PC-9 (cell line): ENCODE measurements around the gene CABP7. TPM values are rescaled to one million over a fixed set of nuclear protein-coding genes. Genes with fewer than 3 reads are reported as not detected.

Experiments
- BruUV-seq: library from RNA; stranded (reverse); fragments of 400-500 nt; replicated peaks from 2 replicates; lab custom pipeline; 2021; lab: Mats Ljungman, UMichigan
- CTCF ChIA-PET: fragments of 300-600 bp; sonication (Branson Sonifier 250); formaldehyde crosslinking; loops from one replicate; lab custom pipeline; 2022; ENCODE audit warnings: antibody characterized with exemption; lab: Charles Lee
- POLR2A ChIA-PET: fragments of 300-600 bp; sonication (Branson Sonifier 250); formaldehyde crosslinking; loops from one replicate; lab custom pipeline; 2022; ENCODE audit warnings: antibody characterized with exemption; ENCODE audit not compliant: unreplicated experiment; lab: Charles Lee
- DNase-seq, 2 experiments: peaks; one replicate each; pipeline versions ENCODE4 v3.0.0 to v3.0.0-alpha.2; 2015 to 2022; ENCODE audit warnings: mixed read lengths in 1 of 2
- H2AFZ ChIP-seq: fragments of 200-600 bp; sonication (generic); 2 replicates; pipeline ENCODE4 v1.8.1; 2017; ENCODE audit warnings: antibody characterized with exemption
- H3F3A ChIP-seq: fragments of 200-600 bp; sonication (generic); 2 replicates; pipeline ENCODE4 v1.8.1; 2017; ENCODE audit warnings: antibody characterized with exemption, mild to moderate bottlenecking, low read depth; ENCODE audit not compliant: insufficient read depth
- H3K27ac ChIP-seq: fragments of 200-600 bp; sonication (generic); 2 replicates; pipeline ENCODE4 v1.6.1; 2016; ENCODE audit warnings: mixed run types
- H3K27me3 ChIP-seq: fragments of 200-600 bp; sonication (generic); 2 replicates; pipeline ENCODE4 v1.6.1; 2016; ENCODE audit warnings: low read depth, mixed run types; ENCODE audit not compliant: insufficient read depth
- H3K36me3 ChIP-seq: fragments of 200-600 bp; sonication (generic); 2 replicates; pipeline ENCODE4 v1.6.1; 2016; ENCODE audit warnings: low read depth, mixed run types
- H3K4me1 ChIP-seq: fragments of 200-600 bp; sonication (generic); replicated peaks from 2 replicates; pipeline ENCODE4 v1.6.1; 2016; ENCODE audit warnings: mixed run types; ENCODE audit not compliant: insufficient read depth
- H3K4me2 ChIP-seq: fragments of 200-600 bp; sonication (generic); 2 replicates; pipeline ENCODE4 v1.6.1; 2017; ENCODE audit warnings: mixed run types
- H3K4me3 ChIP-seq: fragments of 200-600 bp; sonication (generic); 2 replicates; pipeline ENCODE4 v1.6.1; 2016; ENCODE audit warnings: mixed run types
- H3K79me2 ChIP-seq: fragments of 200-600 bp; sonication (generic); 2 replicates; pipeline ENCODE4 v1.6.1; 2017; ENCODE audit warnings: low read depth, mixed run types
- H3K9me2 ChIP-seq: fragments of 200-600 bp; sonication (generic); 2 replicates; pipeline ENCODE4 v1.8.1; 2017; ENCODE audit warnings: mild to moderate bottlenecking; ENCODE audit not compliant: insufficient read depth
- H3K9me3 ChIP-seq: fragments of 200-600 bp; sonication (generic); 2 replicates; pipeline ENCODE4 v1.8.1; 2016; ENCODE audit warnings: low read depth; ENCODE audit not compliant: insufficient read depth
- H4K20me1 ChIP-seq: fragments of 200-600 bp; sonication (generic); 2 replicates; pipeline ENCODE4 v1.8.1; 2017; ENCODE audit not compliant: insufficient read depth
- EZH2 ChIP-seq: fragments of 200-600 bp; sonication (generic); IDR thresholded peaks from 2 replicates; pipeline ENCODE4 v1.8.0; 2017; ENCODE audit warnings: antibody characterized with exemption, low read depth
- intact Hi-C: fragments of 100-400 bp; cut with micrococcal nuclease; formaldehyde crosslinking; loops from one replicate; pipeline ENCODE4 v1.10.0; 2022; ENCODE audit not compliant: unreplicated experiment
- total RNA-seq: library from RNA; stranded (reverse); gene quantifications from 2 replicates; pipeline ENCODE4 v1.2.3, GENCODE V29; 2021
- TF ChIP-seq, protein P1 (sequence below): fragments of 200-600 bp; sonication (generic); conservative IDR thresholded peaks from 2 replicates; pipeline ENCODE4 v1.6.1; 2017; ENCODE audit warnings: mixed run types, antibody characterized with exemption, mild to moderate bottlenecking, moderate library complexity

Gene CABP7
- total RNA-seq, 1 experiment from 2014 or later: 0.11 TPM

DNA sequence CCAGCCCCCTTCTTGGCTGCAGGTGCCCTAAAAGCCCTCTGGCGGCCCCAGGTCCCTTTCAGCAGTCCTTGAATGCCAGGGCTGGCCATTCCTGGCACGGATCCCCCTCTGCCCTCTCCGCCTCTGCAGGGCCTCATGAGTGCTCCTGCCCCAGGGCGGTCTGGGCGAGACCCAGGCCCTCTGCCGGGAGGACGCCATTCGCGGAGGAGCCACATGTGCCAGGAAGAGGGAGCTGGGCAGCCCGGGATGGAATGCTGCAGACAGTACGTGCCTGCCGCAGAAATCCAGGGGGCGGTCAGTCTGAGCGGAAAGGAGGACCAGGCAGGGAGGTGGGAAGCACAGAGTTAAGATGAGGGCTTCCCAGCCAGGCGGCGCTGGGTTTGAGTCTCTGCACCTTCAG is 2.8 kb downstream of the CABP7 start:
- Histone ChIP-seq H3K4me1 (no peaks in the 10 kb centered on the region), H3K4me3 (no peak overlapping the region), H3K79me2 (no peaks in the 10 kb centered on the region), H3K9me2 (no peaks in the 10 kb centered on the region), H3K27ac (no peak overlapping the region), H3K4me2 (no peak overlapping the region), H3K9me3 (no peaks in the 10 kb centered on the region), H2AFZ (no peak overlapping the region), H3K27me3 (peaks cover 20% of the 10 kb centered on the region), H3F3A (no peaks in the 10 kb centered on the region), H4K20me1 (0 out of 2 replicates have a peak, but pooled peaks cover 4% of the 10 kb centered on the region), H3K36me3 (no peaks in the 10 kb centered on the region)
- peak in 1 of 2 experiments; percentile 48 for DNase-seq
- ChIA-PET CTCF (no interaction called here), POLR2A (no interaction called here)
- intact Hi-C loops: no loop called here
- no TSS peak for BruUV-seq
- TF ChIP-seq, protein P1, sequence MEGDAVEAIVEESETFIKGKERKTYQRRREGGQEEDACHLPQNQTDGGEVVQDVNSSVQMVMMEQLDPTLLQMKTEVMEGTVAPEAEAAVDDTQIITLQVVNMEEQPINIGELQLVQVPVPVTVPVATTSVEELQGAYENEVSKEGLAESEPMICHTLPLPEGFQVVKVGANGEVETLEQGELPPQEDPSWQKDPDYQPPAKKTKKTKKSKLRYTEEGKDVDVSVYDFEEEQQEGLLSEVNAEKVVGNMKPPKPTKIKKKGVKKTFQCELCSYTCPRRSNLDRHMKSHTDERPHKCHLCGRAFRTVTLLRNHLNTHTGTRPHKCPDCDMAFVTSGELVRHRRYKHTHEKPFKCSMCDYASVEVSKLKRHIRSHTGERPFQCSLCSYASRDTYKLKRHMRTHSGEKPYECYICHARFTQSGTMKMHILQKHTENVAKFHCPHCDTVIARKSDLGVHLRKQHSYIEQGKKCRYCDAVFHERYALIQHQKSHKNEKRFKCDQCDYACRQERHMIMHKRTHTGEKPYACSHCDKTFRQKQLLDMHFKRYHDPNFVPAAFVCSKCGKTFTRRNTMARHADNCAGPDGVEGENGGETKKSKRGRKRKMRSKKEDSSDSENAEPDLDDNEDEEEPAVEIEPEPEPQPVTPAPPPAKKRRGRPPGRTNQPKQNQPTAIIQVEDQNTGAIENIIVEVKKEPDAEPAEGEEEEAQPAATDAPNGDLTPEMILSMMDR: no peak
- TF ChIP-seq EZH2: no peak

DNA sequence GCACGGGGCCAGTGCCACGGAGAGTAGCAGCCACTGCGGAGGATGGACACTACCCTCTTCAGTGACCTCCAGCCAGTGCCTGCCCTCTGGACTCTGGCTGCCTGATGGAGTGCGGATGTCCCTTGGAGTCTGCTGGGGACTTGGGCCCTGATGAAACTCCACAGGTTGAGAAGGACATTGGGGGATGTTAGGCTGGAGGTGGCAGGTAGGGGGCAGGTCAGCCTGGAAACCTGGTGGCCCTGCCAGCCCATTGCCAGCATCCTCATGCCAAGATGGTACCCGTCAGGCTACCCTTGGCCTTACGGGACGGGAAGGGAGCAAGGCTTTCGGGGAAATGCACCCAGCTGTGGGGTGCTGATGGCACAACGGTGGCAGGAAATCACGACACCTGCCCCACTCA is 4.0 kb downstream of the CABP7 start:
- Histone ChIP-seq H2AFZ (no peak overlapping the region), H3K4me1 (no peaks in the 10 kb centered on the region), H3K27ac (no peak overlapping the region), H3K36me3 (no peaks in the 10 kb centered on the region), H3K9me2 (no peaks in the 10 kb centered on the region), H3F3A (no peaks in the 10 kb centered on the region), H3K9me3 (no peaks in the 10 kb centered on the region), H4K20me1 (0 out of 2 replicates have a peak, but pooled peaks cover 4% of the 10 kb centered on the region), H3K27me3 (peaks cover 14% of the 10 kb centered on the region), H3K79me2 (no peaks in the 10 kb centered on the region), H3K4me3 (no peak overlapping the region), H3K4me2 (no peak overlapping the region)
- ChIA-PET POLR2A (no interaction called here), CTCF (no interaction called here)
- no peak for DNase-seq
- TF ChIP-seq, protein P1: no peak
- no peak for TF ChIP-seq EZH2
- intact Hi-C loops: no loop called here
- no TSS peak for BruUV-seq

GRCh38 chr22:29724843-29725242 is 5.0 kb downstream of the CABP7 start:
- POLR2A ChIA-PET: no interaction called here
- no peak for DNase-seq
- no peaks in the 10 kb centered on the region for H3K9me3 ChIP-seq
- no peaks in the 10 kb centered on the region for H3K9me2 ChIP-seq
- CTCF ChIA-PET: no interaction called here
- H3K36me3 ChIP-seq: no peaks in the 10 kb centered on the region
- no peaks in the 10 kb centered on the region for H3K79me2 ChIP-seq
- no peaks in the 10 kb centered on the region for H3K4me1 ChIP-seq
- H3K4me3 ChIP-seq: no peak overlapping the region
- intact Hi-C loops: no loop called here
- BruUV-seq: no TSS peak
- no peaks in the 10 kb centered on the region for H3F3A ChIP-seq
- H3K27ac ChIP-seq: no peak overlapping the region
- TF ChIP-seq, protein P1: no peak
- TF ChIP-seq EZH2: no peak
- H3K4me2 ChIP-seq: no peak overlapping the region
- no peaks in the 10 kb centered on the region for H4K20me1 ChIP-seq
- no peak overlapping the region for H2AFZ ChIP-seq
- peaks cover 5% of the 10 kb centered on the region; the same call in 1 of the 2 replicates for H3K27me3 ChIP-seq
